Esophagus muscularis mucosa (tissue), 4 donors: ENCODE results near the gene CX3CR1.

ENCODE experiments used
- EP300 ChIP-seq: sonication (generic); formaldehyde crosslinking; IDR thresholded peaks from one replicate; pipeline ENCODE4 v1.6.1; 2017; ENCODE audit warnings: antibody characterized with exemption
- POLR2A ChIP-seq: fragments of 450-650 bp; IDR thresholded peaks from one replicate; pipeline ENCODE4 v1.6.1; 2017; ENCODE audit warnings: antibody characterized with exemption, moderate library complexity, mild to moderate bottlenecking, low read depth
- TF ChIP-seq, protein P1 (sequence below), 3 experiments: fragments of 200-600 bp in 2 of 3; fragments of 450-650 bp in 1 of 3; sonication (generic) in 2 of 3; IDR thresholded peaks; one replicate each; pipeline ENCODE4 v1.5.1; 2017 to 2019; ENCODE audit warnings: antibody characterized with exemption in 3 of 3, mild to moderate bottlenecking in 2 of 3, moderate library complexity in 1 of 3

DNA sequence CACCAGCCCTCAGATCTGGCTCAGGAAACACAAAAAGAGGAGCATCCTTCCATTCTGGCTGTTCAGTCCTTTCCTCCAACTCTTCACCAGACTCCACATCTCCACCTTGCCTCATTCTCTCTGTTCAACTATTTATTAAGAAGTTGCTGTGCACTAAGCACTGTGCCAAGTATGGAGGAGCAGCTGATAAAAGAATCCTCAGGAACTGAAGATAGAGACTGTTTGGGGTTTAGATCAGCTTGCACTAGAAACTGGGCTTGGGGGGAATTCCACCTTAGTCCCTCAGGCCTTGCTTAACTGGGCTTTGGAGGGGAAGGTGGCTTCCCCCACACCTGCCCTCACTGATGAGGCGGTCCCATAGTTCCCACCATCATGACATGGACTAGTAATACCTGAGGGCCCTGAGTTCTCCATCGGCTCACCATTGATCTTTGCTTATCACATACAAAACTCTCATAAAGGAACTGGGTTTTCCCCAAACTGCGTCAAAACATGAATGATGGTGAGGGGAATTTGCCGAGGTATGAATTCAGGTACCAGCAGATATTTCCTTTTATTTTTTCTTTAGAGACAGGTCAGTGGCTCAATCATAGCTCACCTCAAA lies 48.0 kb upstream of the CX3CR1 start:
- TF ChIP-seq, protein P1, sequence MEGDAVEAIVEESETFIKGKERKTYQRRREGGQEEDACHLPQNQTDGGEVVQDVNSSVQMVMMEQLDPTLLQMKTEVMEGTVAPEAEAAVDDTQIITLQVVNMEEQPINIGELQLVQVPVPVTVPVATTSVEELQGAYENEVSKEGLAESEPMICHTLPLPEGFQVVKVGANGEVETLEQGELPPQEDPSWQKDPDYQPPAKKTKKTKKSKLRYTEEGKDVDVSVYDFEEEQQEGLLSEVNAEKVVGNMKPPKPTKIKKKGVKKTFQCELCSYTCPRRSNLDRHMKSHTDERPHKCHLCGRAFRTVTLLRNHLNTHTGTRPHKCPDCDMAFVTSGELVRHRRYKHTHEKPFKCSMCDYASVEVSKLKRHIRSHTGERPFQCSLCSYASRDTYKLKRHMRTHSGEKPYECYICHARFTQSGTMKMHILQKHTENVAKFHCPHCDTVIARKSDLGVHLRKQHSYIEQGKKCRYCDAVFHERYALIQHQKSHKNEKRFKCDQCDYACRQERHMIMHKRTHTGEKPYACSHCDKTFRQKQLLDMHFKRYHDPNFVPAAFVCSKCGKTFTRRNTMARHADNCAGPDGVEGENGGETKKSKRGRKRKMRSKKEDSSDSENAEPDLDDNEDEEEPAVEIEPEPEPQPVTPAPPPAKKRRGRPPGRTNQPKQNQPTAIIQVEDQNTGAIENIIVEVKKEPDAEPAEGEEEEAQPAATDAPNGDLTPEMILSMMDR (IDR thresholded peaks at IDR 0.05): no peak
- TF ChIP-seq POLR2A: no peak
- no peak for TF ChIP-seq EP300
